NT2/D1 (cell line): Measurements from ENCODE around the gene NXPH3.
A peak's percentile ranks its signal among the peaks of the same experiment; 100 is the strongest.

Source experiments
- DNase-seq: peaks from one replicate; pipeline ENCODE4 v3.0.0-alpha.2; 2011; ENCODE audit warnings: low read depth, low spot score
- H3K27me3 ChIP-seq: 2 replicates; pipeline ENCODE4 v1.6.0; 2011; ENCODE audit warnings: mild to moderate bottlenecking; ENCODE audit not compliant: insufficient read length, insufficient read depth
- H3K36me3 ChIP-seq: 2 replicates; pipeline ENCODE4 v1.6.1; 2011; ENCODE audit warnings: mild to moderate bottlenecking, low read length, mixed read lengths; ENCODE audit not compliant: insufficient read depth, insufficient read length
- H3K4me1 ChIP-seq: 2 replicates; pipeline ENCODE4 v1.5.1; 2011; ENCODE audit not compliant: insufficient read depth, insufficient read length
- H3K4me3 ChIP-seq: 2 replicates; pipeline ENCODE4 v1.5.1; 2011; ENCODE audit warnings: low read depth; ENCODE audit not compliant: insufficient read length
- H3K9ac ChIP-seq: 2 replicates; pipeline ENCODE4 v1.6.0; 2011; ENCODE audit warnings: low read depth; ENCODE audit not compliant: insufficient read length
- H3K9me3 ChIP-seq: 2 replicates; pipeline ENCODE4 v1.5.1; 2011; ENCODE audit warnings: mild to moderate bottlenecking, low read length; ENCODE audit not compliant: insufficient read depth
- SUZ12 ChIP-seq: IDR thresholded peaks from 2 replicates; pipeline ENCODE4 v1.6.1; 2011; ENCODE audit not compliant: insufficient read length, insufficient read depth; ENCODE audit errors: extremely low read depth
- YY1 ChIP-seq: IDR thresholded peaks from 2 replicates; pipeline ENCODE4 v1.6.1; 2011; ENCODE audit not compliant: insufficient read length, insufficient read depth
- ZNF274 ChIP-seq: IDR thresholded peaks from 2 replicates; pipeline ENCODE4 v1.6.1; 2011; ENCODE audit warnings: mild to moderate bottlenecking, low read depth, low read length

NXPH3 gene

DNA sequence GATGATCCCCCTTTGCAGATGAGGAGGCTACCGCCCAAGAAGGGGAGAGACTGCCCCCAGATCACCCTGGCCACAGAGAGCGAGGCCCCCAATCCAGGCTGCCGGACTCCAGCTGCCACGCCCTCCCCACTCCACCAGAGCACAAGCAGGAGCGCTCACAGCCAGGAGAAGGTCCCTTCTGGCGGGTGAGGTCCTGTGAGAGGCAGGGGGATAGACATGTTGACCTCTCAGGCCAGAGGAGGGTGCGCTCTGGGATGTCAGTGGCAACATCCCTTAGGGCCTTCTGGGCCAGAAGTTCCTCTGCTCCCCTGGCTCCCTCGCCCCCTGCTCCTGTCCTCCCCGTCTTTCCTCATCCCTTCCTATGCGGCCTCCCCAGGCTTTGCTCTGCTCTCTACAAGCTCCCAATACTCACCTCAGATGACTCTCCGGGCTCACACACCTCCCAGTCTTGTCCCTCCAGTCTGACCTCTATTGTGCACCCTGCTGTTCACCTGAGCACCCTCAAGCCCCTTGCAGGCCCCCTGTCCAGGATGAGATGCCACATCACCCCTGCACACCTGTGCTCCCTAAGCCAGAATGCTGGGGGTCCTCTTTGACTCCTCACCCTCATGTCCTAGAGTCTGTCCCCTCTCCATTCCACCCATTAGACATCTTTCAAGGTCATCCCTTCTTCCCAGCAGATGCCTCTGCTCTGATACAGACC lies 5.0 kb upstream of the NXPH3 start:
- no peak overlapping the region for H3K4me3 ChIP-seq
- no peak overlapping the region for H3K9ac ChIP-seq
- H3K36me3 ChIP-seq = no peaks in the 10 kb centered on the region
- H3K9me3 ChIP-seq = peaks cover 9% of the 10 kb centered on the region; the same call in 1 of the 2 replicates
- no peak for DNase-seq
- no peak for TF ChIP-seq ZNF274
- TF ChIP-seq YY1 = no peak
- TF ChIP-seq SUZ12 = no peak
- H3K4me1 ChIP-seq = peaks cover 31% of the 10 kb centered on the region
- H3K27me3 ChIP-seq = peaks cover 9% of the 10 kb centered on the region

DNA sequence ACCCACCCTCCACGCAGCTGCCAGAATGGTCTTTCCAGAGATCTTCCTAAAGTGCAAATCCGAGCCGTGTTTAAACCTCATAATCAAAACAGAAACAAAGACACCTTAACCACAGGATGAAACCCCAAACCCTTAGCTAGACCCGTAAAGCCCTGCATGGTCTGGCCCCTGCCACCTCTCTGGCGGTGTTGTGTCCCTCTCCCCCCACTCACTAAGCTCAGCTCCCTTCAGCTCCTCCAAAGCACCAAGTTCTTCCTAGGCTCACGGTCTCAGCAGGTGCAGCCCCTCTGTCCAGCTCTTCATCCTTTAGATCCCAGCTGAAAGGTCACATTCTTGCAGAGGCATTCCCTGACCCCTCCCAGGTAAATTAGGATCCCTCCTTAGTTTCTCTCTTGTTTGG lies 4.4 kb upstream of the NXPH3 start:
- Histone ChIP-seq H3K4me1 (peaks cover 31% of the 10 kb centered on the region), H3K36me3 (no peaks in the 10 kb centered on the region), H3K4me3 (no peak overlapping the region), H3K9ac (no peak overlapping the region), H3K27me3 (peaks cover 9% of the 10 kb centered on the region), H3K9me3 (peaks cover 9% of the 10 kb centered on the region; the same call in 1 of the 2 replicates)
- TF ChIP-seq YY1 (no peak), ZNF274 (no peak), SUZ12 (no peak)
- DNase-seq = no peak

- no peaks in the 10 kb centered on the region for H3K36me3 ChIP-seq
- no peak for DNase-seq
- H3K27me3 ChIP-seq = peaks cover 9% of the 10 kb centered on the region
- no peak overlapping the region for H3K9ac ChIP-seq
- no peak for TF ChIP-seq SUZ12
- no peak for TF ChIP-seq ZNF274
- no peak for TF ChIP-seq YY1
- H3K9me3 ChIP-seq = peaks cover 9% of the 10 kb centered on the region; the same call in 1 of the 2 replicates
- H3K4me1 ChIP-seq = peaks cover 31% of the 10 kb centered on the region
- no peak overlapping the region for H3K4me3 ChIP-seq
These were observed 3.9 kb upstream of the NXPH3 start for GRCh38 chr17:49571764-49572163.

DNA sequence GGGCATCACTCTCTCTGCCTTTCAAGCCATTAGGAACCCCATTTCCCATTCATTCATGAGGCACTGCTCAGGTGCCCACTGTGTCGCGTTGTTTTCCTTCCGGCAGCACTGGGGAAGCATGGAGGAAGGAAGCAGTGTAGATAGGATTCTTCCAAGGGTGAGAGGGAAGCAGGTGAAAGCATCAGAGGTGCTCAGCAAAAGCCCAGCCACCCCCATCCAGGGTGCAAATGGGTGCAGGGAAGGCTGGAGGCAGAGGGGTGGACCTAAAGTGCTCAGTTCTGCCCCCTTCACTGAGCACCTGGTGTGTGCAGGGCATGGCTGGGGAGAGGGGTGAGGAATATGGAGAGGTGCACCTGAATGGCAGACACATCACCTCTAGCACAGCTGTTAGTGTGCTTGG lies 3.4 kb upstream of the NXPH3 start:
- Histone ChIP-seq H3K4me3 (no peak overlapping the region), H3K27me3 (peaks cover 12% of the 10 kb centered on the region), H3K36me3 (no peaks in the 10 kb centered on the region), H3K4me1 (peaks cover 35% of the 10 kb centered on the region), H3K9me3 (peaks cover 9% of the 10 kb centered on the region; the same call in 1 of the 2 replicates), H3K9ac (no peak overlapping the region)
- TF ChIP-seq ZNF274 (no peak), YY1 (no peak)
- no peak for DNase-seq

DNA sequence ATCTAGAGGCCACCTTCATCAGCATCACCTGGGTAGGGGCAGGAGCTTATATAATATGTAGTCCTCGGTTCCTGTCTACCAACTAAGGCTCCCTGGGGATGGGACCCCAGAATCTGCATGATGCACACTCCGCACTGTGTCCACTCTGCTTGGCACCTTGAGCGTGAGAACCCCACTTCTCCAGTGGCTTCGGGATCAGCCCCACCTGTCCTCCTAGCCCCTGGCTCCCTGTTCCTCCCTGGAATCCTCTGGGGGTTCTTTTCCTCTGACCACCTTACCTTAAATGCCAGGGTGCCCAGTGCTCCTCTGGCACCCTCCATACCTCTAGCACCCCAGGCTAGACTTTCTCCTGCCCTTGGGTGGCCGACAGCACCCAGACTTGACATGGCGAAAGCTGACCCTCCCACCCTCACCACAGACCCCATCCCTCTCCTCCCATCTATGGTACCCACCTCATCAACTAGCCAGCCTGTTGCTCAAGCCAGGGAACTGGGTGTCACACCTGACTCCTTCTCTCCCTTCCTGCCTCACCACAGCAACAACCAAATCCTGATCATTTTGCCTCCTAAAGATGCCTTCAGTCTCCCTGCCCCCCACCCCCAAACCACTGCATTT lies 2.8 kb upstream of the NXPH3 start:
- Histone ChIP-seq H3K27me3 (peaks cover 19% of the 10 kb centered on the region), H3K9ac (no peak overlapping the region), H3K4me3 (no peak overlapping the region), H3K9me3 (peaks cover 9% of the 10 kb centered on the region; the same call in 1 of the 2 replicates), H3K36me3 (no peaks in the 10 kb centered on the region), H3K4me1 (peaks cover 38% of the 10 kb centered on the region)
- no peak for DNase-seq
- TF ChIP-seq YY1 (no peak), ZNF274 (no peak), SUZ12 (no peak)

DNA sequence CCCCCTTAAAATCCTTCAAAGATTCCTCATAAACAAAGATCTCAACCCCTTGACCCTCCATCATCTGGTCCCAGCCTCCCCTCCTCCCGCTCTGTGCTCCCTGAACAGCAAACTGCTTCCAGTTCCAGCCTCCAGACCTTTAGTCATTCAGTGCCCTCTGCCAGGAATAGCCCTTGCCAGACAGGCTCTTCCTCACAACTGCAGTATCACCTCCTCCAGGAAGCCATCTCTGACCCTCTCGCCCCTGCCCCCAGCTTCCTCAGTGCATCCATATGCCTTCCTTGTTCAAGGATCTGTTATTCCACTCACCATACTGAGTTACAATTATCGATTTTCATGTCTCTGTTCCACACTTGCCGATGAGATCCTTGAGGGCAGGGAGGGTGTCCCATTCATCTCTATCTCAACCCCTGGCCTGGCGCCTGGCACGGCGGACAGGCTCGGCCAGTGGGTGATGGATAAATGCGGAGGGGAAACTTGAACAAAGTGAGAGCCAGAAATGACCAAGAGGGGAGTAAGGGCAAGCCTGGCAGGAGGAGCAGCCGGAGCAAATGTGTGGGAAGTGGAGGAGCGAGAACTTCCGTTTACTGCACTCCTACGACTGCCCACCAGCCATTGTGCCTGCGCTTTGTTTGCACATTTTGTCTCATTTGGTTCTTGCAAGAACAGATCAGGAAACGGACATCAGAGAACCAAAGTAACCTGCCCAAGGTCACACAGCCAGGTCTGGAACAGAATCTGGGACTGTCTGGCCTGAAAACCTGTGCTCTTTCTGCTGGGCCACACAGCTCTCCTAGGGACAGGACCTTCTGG lies 2.0 kb upstream of the NXPH3 start:
- H3K9ac ChIP-seq = peak overlapping the region; percentile 34
- peaks cover 9% of the 10 kb centered on the region; the same call in 1 of the 2 replicates for H3K9me3 ChIP-seq
- H3K4me3 ChIP-seq = no peak overlapping the region
- no peak for TF ChIP-seq SUZ12
- no peak for TF ChIP-seq ZNF274
- peaks cover 27% of the 10 kb centered on the region for H3K27me3 ChIP-seq
- peaks cover 39% of the 10 kb centered on the region for H3K4me1 ChIP-seq
- H3K36me3 ChIP-seq = no peaks in the 10 kb centered on the region
- no peak for DNase-seq

DNA sequence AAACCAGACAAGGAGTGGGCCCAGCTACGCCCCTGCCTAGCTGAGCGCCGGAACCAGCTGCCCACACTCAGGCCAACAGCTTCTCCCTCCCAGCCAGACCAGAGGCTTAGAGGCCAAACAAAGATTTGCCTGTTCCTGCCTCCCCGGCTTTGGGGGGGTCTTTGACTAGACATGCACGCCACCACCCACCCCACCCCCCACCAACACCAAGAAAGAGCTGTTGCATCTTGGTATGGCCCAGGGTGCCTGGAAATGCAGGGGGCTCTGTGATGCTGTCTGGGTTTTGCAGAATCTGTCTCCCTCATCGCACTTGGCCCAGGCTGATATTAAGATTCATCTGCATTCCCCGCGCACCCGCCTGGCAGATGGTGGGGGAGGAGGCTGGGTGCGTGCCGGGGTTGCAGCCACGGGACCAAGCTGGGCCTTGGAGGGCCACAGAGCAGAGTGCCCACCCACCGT lies 1.3 kb upstream of the NXPH3 start:
- H3K27me3 ChIP-seq = peaks cover 30% of the 10 kb centered on the region
- no peak for DNase-seq
- H3K36me3 ChIP-seq = no peaks in the 10 kb centered on the region
- TF ChIP-seq SUZ12 = no peak
- no peak for TF ChIP-seq ZNF274
- no peak for TF ChIP-seq YY1
- H3K4me3 ChIP-seq = no peak overlapping the region
- peaks cover 9% of the 10 kb centered on the region; the same call in 1 of the 2 replicates for H3K9me3 ChIP-seq
- H3K4me1 ChIP-seq = peaks cover 39% of the 10 kb centered on the region
- H3K9ac ChIP-seq = no peak overlapping the region
